ENCODE data around the gene ARHGAP11B.
"Not testable (repeated sequence)": the region's sequence is repeated elsewhere in the genome, so short reads cannot be mapped to it uniquely, and the experiment has no call there.

Gene ARHGAP11B

GRCh38 chr15:30625436-30626193, at the start of gene ARHGAP11B:
TSS of gene ARHGAP11B (plus strand) at chr15:30626128.
- DNase-seq (ENCODE audit: low read depth in 2 of 3, low spot score in 2 of 3), result peak; percentile 72 to 88 (median 87)

GRCh38 chr15:30579394-30579970, 46.4 kb upstream of the ARHGAP11B start:
- not testable (repeated sequence) for DNase-seq (ENCODE audit: low read depth in 2 of 3, low spot score in 2 of 3)

- DNase-seq (ENCODE audit: low read depth in 2 of 3, low spot score in 2 of 3), result not testable (repeated sequence)
These were observed 45.2 kb upstream of the ARHGAP11B start for GRCh38 chr15:30580716-30581115.

DNA sequence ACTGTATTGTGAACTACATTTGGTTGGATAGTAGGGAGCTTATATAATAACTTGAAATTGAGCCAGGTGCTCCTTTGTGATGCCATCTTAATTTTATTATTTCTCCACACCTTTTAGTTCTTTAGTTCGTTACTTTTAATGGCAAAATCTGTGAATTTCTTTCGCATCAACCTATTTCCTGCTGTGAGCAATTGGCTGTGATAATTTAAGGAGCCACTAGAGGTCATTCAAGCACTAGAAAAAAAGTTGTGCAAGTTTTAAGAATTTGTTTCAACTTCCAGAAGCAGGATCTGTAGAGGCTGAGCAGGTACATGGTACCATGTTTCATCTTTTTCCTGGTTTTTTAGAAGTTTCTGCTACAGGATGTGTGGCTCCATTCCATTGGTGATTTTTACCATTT, 27.0 kb upstream of the ARHGAP11B start:
- DNase-seq (ENCODE audit: low read depth in 2 of 3, low spot score in 2 of 3), result not testable (repeated sequence)

DNA sequence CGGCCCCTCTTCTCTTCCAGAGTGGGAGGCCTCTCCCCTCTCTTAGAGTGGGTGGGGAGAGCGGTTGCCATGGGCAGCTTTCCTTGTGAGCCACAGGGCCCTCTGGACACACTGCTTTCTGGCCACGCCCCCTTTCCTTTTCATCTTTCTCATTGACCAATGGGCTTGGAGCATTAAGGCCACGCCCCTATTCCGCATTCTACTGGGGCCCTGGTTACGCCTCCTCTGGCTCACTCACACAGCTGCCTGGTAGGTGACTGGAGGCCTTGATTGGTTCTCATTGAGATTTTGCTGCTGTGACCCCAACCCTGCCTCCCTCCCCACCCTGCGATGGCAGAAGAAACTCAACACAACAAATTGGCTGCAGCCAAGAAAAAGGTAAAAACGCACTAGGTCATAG, 22.1 kb upstream of the ARHGAP11B start, which contains the start of gene GOLGA8H:
TSS of gene GOLGA8H (plus strand) at position 233 of the 400 bp plus-strand sequence. CDS start at position 331, 98 bp downstream.
- not testable (repeated sequence) for DNase-seq (ENCODE audit: low read depth in 2 of 3, low spot score in 2 of 3)

- DNase-seq (ENCODE audit: low read depth in 2 of 3, low spot score in 2 of 3), result not testable (repeated sequence)
These were observed 13.7 kb upstream of the ARHGAP11B start for GRCh38 chr15:30612271-30612670.

GRCh38 chr15:30621342-30621741, 4.6 kb upstream of the ARHGAP11B start:
- not testable (repeated sequence) for DNase-seq (ENCODE audit: low read depth in 2 of 3, low spot score in 2 of 3)

DNA sequence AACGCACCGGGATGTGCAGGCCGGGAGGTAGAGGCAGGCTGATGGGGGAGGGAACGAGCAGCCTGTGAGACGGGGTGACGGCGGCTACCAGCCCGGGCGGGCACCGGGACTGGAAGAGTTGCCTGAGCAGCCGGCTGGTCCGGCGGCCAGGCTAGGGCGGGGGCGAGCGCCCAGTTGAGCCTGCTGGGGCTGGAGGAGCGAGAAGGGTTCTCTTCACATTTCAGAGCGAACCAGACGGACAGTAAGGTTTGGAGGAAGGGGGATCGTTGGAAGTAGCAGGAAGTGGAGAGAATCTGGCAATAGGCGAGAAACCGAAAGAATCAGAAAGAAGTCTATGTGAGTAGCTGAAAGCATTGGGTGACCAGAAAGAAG, 252 bp downstream of the ARHGAP11B start:
- DNase-seq (ENCODE audit: low read depth in 2 of 3, low spot score in 2 of 3), result peak in 1 of 3 experiments; percentile 6

DNA sequence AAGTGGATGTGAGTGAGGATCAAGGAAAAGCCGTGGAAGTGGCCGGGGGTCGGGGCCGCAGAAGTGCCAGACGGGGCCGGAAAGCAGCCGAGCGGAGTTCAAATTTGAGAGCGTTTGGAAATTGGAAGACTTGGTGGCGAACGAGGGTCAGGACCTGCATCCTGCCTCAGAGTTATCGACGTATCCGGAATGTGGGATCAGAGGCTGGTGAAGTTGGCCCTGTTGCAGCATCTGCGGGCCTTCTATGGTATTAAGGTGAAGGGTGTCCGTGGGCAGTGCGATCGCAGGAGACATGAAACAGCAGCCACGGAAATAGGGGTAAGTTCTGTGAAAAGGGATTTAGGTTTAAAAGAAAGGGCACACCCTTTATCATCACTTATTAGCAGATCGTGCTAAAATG, 704 bp downstream of the ARHGAP11B start:
- DNase-seq (ENCODE audit: low read depth in 2 of 3, low spot score in 2 of 3), result not testable (repeated sequence)

DNA sequence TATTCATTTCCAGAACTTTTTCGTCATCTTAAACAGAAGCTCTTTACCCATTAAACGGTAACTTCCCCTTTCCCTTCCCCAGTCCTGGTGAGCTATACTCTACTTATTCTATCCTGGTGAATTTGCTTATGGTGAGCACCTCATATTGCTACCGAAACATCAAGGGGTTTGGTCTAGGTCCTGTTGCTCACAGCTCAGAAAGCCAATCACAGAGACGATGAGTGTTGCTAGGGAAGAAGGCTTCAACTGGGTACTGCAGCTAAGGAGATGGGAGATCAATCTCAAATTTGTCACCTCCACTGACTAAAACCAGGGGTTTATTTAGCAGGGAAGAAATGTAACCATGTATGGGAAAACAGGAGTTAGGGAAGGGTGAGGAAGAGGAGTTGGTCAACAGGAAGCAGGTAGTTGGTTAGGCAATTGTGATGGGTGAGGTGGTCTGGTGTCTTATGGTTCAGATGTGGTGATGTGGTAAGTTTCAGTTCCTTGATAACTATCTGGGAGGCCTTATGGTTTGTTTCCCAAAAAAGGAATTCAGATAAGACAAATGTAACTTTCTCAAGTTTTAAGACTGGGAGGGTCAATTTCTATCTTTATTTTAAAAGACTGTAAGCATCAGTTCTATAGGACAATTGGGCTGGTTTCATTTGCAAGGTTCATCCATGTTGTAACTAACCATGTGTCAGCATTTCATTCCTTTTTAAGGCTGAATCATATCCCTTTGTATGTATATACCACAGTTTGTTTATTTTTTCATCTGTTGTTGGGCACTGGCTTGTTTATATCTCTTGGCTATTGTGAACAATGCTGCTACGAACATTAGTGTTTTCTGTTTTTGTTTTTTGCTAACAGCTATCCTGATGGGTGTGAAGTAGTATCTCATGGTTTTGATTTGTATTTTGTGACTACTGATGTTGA, 24.3 kb downstream of the ARHGAP11B start:
- DNase-seq (ENCODE audit: low read depth in 2 of 3, low spot score in 2 of 3), result no peak

- DNase-seq (ENCODE audit: low read depth in 2 of 3, low spot score in 2 of 3), result not testable (repeated sequence)
These were observed 35.2 kb downstream of the ARHGAP11B start for GRCh38 chr15:30661154-30661553.

GRCh38 chr15:30669621-30670020, 43.7 kb downstream of the ARHGAP11B start:
- DNase-seq (ENCODE audit: low read depth in 2 of 3, low spot score in 2 of 3), result not testable (repeated sequence)

GRCh38 chr15:30670056-30670455, 44.1 kb downstream of the ARHGAP11B start:
- DNase-seq (ENCODE audit: low read depth in 2 of 3, low spot score in 2 of 3), result no peak

DNA sequence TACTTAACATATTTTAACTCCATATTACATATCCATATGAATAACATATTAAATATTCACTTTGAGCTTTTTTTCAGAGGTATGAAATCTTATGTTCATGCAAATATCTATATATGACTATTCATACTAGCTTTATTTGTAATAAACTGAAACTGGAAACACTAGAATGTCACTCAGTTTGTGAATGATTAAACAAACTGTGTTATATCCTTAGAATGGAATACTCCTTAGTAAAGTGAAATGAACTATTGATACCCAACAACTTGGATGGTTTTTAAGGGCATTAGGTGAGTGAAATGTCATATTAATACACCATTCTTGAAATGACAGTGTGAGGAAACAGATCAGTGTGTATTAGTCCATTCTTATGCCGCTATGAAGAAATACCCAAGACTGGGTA, 45.4 kb downstream of the ARHGAP11B start:
- no peak for DNase-seq (ENCODE audit: low read depth in 2 of 3, low spot score in 2 of 3)

DNA sequence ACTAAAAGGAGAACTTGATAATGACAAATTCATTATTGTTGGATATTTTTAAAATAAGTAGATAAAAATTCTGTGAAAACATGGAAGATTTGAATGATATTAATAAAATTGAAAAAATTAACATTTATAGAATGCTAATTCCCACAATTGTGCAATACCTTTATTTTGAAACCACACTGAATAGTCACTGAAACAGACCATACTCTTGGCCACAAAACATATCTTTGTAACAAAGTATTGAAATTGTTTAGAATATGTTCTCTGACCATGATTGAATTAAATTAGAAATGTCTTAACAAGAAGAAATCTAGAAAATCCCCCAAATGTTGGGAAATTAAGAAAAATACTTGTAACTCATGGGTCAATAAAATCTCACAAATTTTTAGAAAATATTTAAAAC, 49.2 kb downstream of the ARHGAP11B start:
- no peak for DNase-seq (ENCODE audit: low read depth in 2 of 3, low spot score in 2 of 3)

DNA sequence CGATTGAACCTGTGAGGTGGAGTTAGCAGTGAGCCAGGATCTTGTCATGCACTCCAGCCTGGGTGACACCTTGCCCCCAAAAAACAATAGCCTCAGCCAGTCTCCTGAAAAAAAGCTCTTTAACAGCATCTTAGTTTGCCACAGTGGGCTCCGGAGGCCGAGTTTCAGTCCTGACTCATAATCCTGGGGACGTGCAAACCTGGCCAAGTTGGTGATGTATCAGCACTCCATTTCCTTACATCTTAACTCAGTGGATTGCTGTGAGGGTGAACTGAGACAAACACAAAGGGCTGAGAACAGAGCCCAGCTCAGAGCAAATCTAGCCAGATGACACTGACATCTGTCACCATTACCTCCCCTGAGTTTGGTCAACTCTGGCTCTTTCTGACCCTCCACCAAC, 50.0 kb downstream of the ARHGAP11B start:
- not testable (repeated sequence) for DNase-seq (ENCODE audit: low read depth in 2 of 3, low spot score in 2 of 3)

GRCh38 chr15:30680997-30681396, 55.1 kb downstream of the ARHGAP11B start:
- not testable (repeated sequence) for DNase-seq (ENCODE audit: low read depth in 2 of 3, low spot score in 2 of 3)

DNA sequence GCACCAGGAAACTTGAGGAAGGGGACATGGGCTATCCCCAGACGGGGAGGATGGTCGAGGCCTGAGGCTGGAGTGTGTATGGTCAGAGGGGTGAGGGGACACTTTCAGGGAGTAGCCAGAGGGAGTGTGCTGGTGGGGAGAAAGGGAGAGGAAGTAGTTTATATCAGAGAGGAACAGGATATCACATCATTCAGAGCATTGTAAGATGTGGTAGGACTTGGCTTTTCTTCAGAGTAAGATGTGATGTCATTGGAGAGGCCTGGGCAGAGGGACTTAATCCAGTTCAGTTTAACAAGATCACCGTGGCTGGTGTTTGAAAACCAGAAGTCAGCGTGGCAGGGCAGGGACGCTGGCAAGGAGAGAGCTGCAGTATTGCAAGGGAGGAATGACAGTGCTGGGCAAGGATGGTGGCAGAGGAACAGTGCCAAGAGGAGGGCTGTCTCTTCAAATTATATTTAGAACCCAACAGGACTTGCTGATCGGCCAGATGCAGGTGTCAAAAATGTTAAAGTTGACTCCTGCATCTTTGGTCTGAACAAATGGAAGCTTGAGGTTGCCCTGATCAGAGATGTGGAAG, 59.9 kb downstream of the ARHGAP11B start:
- DNase-seq (ENCODE audit: low read depth in 2 of 3, low spot score in 2 of 3), result not testable (repeated sequence)

DNA sequence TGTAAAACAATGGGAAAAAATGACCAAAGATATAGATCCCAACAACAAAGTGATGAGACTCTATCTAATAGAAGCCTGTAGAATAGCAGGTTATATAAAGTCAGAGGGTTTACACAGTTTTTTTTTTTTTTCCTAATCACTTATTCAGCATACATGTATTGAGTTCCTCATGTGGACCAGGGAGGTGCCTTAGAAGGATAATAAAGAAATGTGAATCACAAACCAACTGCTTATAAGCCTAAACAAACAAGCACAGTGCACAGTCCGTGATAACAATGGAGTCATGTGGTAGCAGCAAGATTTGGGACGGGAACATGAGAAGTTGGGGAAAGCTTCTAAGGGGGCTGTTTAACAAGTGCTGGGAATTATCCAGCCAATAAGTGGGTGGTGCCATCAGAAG, 60.7 kb downstream of the ARHGAP11B start:
- not testable (repeated sequence) for DNase-seq (ENCODE audit: low read depth in 2 of 3, low spot score in 2 of 3)

All from activated CD8-positive, alpha-beta memory T cell treated with anti-CD3 and anti-CD28 coated beads for 48 hours (primary cell).